ENCODE measurements around the gene ARMC2. TPM values are rescaled to one million over a fixed set of nuclear protein-coding genes. Genes with fewer than 3 reads are reported as not detected.

ARMC2 gene
- total and polyA plus RNA-seq, 2 of the 4 experiments (the other 2 are of a cell fraction): 0.72 to 3.9 TPM

DNA sequence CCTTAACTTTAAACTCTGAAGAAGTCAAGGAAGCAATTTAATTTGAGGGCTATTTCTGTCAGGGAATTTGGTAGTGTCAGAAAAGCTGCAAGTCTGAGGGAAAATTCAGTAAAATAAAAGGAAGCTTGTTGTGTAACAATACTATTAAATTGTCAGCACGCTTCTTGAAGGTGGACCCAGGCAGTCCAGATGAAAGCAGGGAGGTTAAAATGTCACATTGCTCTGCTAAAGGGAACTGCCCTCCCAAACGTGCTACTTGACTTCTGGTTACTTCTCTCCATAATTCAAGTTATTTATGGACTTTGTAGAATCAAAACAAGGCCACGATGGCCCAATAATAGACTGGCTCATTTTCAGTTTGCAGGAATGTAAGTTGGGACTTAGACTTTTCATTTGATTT is 28.2 kb upstream of the ARMC2 start:
- BruUV-seq (replicated peaks): no TSS peak
- DNase-seq (no peak), ATAC-seq (ENCODE audit: low read depth) (no peak)
- Histone ChIP-seq H3K4me3 (ENCODE audit: insufficient read depth, low read depth, low read length) (no peak overlapping the region), H3K9me3 (ENCODE audit: control insufficient read depth, insufficient read depth, low read length) (peaks cover 8% of the 10 kb centered on the region), H4K91ac (ENCODE audit: insufficient read depth, low read depth, low read length) (no peak overlapping the region), H2AK9ac (replicated peaks; ENCODE audit: low read depth, low read length, poor library complexity) (no peak overlapping the region), H4K5ac (ENCODE audit: low read depth, low read length) (no peak overlapping the region), H2BK15ac (ENCODE audit: low read depth, low read length) (no peak overlapping the region), H3K9ac (ENCODE audit: low read depth, low read length) (no peak overlapping the region), H2BK120ac (ENCODE audit: low read depth, low read length) (no peak overlapping the region), H3K4me1 (ENCODE audit: control insufficient read depth, insufficient read depth, low read length) (no peaks in the 10 kb centered on the region), H3K4me2 (ENCODE audit: low read depth, low read length) (no peak overlapping the region), H2BK20ac (ENCODE audit: low read depth, low read length) (no peak overlapping the region), H2AFZ (replicated peaks; ENCODE audit: low read length, poor library complexity) (no peak overlapping the region), H3K23ac (ENCODE audit: low read depth, low read length) (no peak overlapping the region), H3K36me3 (ENCODE audit: control insufficient read depth, insufficient read depth, low read length) (no peaks in the 10 kb centered on the region), H4K20me1 (ENCODE audit: insufficient read depth, low read length) (no peaks in the 10 kb centered on the region), H3K79me1 (ENCODE audit: low read depth in 1 of 2, low read length in 2 of 2) (no peaks in the 10 kb centered on the region), H2BK5ac (ENCODE audit: low read depth, low read length, poor library complexity, severe bottlenecking) (no peak overlapping the region), H3K14ac (replicated peaks; ENCODE audit: low read depth, low read length) (no peak overlapping the region), H2AK5ac (ENCODE audit: low read depth, low read length) (no peak overlapping the region), H3K56ac (ENCODE audit: extremely low read depth, insufficient read depth, low read length) (no peak overlapping the region), H3K18ac (ENCODE audit: low read depth, low read length) (no peak overlapping the region), H3K4ac (ENCODE audit: low read depth, low read length) (no peak overlapping the region), H3K27ac (ENCODE audit: insufficient read depth, low read length) (no peak overlapping the region), H3K9me1 (ENCODE audit: insufficient read depth, low read length) (no peaks in the 10 kb centered on the region), H4K8ac (ENCODE audit: low read depth in 2 of 2, low read length in 2 of 2) (no peak overlapping the region), H3K27me3 (ENCODE audit: control insufficient read depth, insufficient read depth, low read length) (peaks cover 3% of the 10 kb centered on the region; the same call in 1 of the 2 replicates)
- TF ChIP-seq CEBPB (IDR thresholded peaks at IDR 0.05; ENCODE audit: low read depth, low read length): no peak
- no peak for TF ChIP-seq CHD1 (IDR thresholded peaks at IDR 0.05; ENCODE audit: low read depth, low read length)
- no peak for TF ChIP-seq FOS (IDR thresholded peaks at IDR 0.05; ENCODE audit: low read depth, low read length)
- no peak for TF ChIP-seq SMC3 (IDR thresholded peaks at IDR 0.05; ENCODE audit: low read depth, low read length)
- no peak for TF ChIP-seq BHLHE40 (IDR thresholded peaks at IDR 0.05; ENCODE audit: low read depth, low read length)
- no peak for TF ChIP-seq POLR2A (IDR thresholded peaks at IDR 0.05; ENCODE audit: low read depth, low read length)
- ChIA-PET POLR2A (ENCODE audit: unreplicated experiment) (no interaction called here), CTCF (interaction anchor here (0.7 kb wide), 1 partner anchor 49 kb away, joined by 3 read pairs; no protein-coding TSS in a partner anchor)
- dilution Hi-C loops (cut with HindIII; ENCODE audit: low sequenced_read_pairs, unreplicated experiment) (no loop called here), in situ Hi-C loops (cut with MboI; ENCODE audit: low sequenced_read_pairs) (no loop called here), intact Hi-C loops (cut with micrococcal nuclease) (no loop called here)
- WGBS, 2 experiments (ENCODE audit: extremely low coverage in 2 of 2, insufficient read length in 1 of 2): no CpG with 5 or more reads among the region's 3 CpGs
